Adipocyte (in vitro differentiated cells): Measurements from ENCODE around the gene CASZ1.
A peak's percentile ranks its signal among the peaks of the same experiment; 100 is the strongest.

Experiments
- DNase-seq: peaks from one replicate; pipeline ENCODE4 v3.0.0-alpha.2; 2015; ENCODE audit warnings: low read depth
- H3K27me3 ChIP-seq: replicated peaks from 2 replicates; pipeline ENCODE4 v1.7.0; 2013; ENCODE audit warnings: mild to moderate bottlenecking, low read length, moderate library complexity; ENCODE audit not compliant: control insufficient read depth, insufficient read depth
- H3K36me3 ChIP-seq: 2 replicates; pipeline ENCODE4 v1.7.0; 2013; ENCODE audit warnings: low read length, mild to moderate bottlenecking, moderate library complexity; ENCODE audit not compliant: control insufficient read depth, insufficient read depth, severe bottlenecking
- H3K4me1 ChIP-seq: 2 replicates; pipeline ENCODE4 v1.7.0; 2013; ENCODE audit warnings: mild to moderate bottlenecking, low read length, moderate library complexity; ENCODE audit not compliant: control insufficient read depth, insufficient read depth
- H3K4me3 ChIP-seq: 2 replicates; pipeline ENCODE4 v1.7.0; 2013; ENCODE audit warnings: mild to moderate bottlenecking, low read length, moderate library complexity
- H3K9ac ChIP-seq: 2 replicates; pipeline ENCODE4 v1.7.0; 2013; ENCODE audit warnings: mild to moderate bottlenecking, low read length, moderate library complexity
- H3K9me3 ChIP-seq: 2 replicates; pipeline ENCODE4 v1.7.0; 2013; ENCODE audit warnings: mild to moderate bottlenecking, low read length, moderate library complexity; ENCODE audit not compliant: control insufficient read depth

Gene CASZ1

GRCh38 chr1:10639775-10640578 lies 156.5 kb downstream of the CASZ1 start:
- Histone ChIP-seq H3K27me3 (peaks cover 2% of the 10 kb centered on the region), H3K4me1 (peaks cover 7% of the 10 kb centered on the region), H3K36me3 (no peaks in the 10 kb centered on the region), H3K9ac (no peak overlapping the region), H3K9me3 (no peaks in the 10 kb centered on the region), H3K4me3 (no peak overlapping the region)
- DNase-seq, result no peak

GRCh38 chr1:10639011-10639774 lies 157.3 kb downstream of the CASZ1 start:
- DNase-seq, result peak; percentile 6
- peaks cover 12% of the 10 kb centered on the region for H3K4me1 ChIP-seq
- no peaks in the 10 kb centered on the region for H3K36me3 ChIP-seq
- no peaks in the 10 kb centered on the region for H3K9me3 ChIP-seq
- H3K4me3 ChIP-seq, result no peak overlapping the region
- peaks cover 2% of the 10 kb centered on the region for H3K27me3 ChIP-seq
- H3K9ac ChIP-seq, result no peak overlapping the region

- DNase-seq, result peak; percentile 24
Observed at GRCh38 chr1:10638559-10639005, 157.9 kb downstream of the CASZ1 start.

GRCh38 chr1:10637834-10638558 lies 158.4 kb downstream of the CASZ1 start:
- H3K27me3 ChIP-seq, result peaks cover 2% of the 10 kb centered on the region
- DNase-seq, result no peak
- no peak overlapping the region for H3K4me3 ChIP-seq

More at GRCh38 chr1:10638559-10639005, 157.9 kb downstream of the CASZ1 start:
- H3K4me1 ChIP-seq, result peaks cover 12% of the 10 kb centered on the region
- H3K27me3 ChIP-seq, result peaks cover 2% of the 10 kb centered on the region
- no peak overlapping the region for H3K9ac ChIP-seq
- no peak overlapping the region for H3K4me3 ChIP-seq
- no peaks in the 10 kb centered on the region for H3K36me3 ChIP-seq
- H3K9me3 ChIP-seq, result no peaks in the 10 kb centered on the region

GRCh38 chr1:10637400-10637799 lies 159.0 kb downstream of the CASZ1 start:
- peaks cover 12% of the 10 kb centered on the region for H3K4me1 ChIP-seq
- H3K9ac ChIP-seq, result no peak overlapping the region
- no peaks in the 10 kb centered on the region for H3K9me3 ChIP-seq
- no peaks in the 10 kb centered on the region for H3K36me3 ChIP-seq
- H3K4me3 ChIP-seq, result no peak overlapping the region
- DNase-seq, result no peak
- peaks cover 2% of the 10 kb centered on the region for H3K27me3 ChIP-seq

More at GRCh38 chr1:10637834-10638558, 158.4 kb downstream of the CASZ1 start:
- no peak overlapping the region for H3K9ac ChIP-seq
- H3K9me3 ChIP-seq, result no peaks in the 10 kb centered on the region
- H3K4me1 ChIP-seq, result peaks cover 12% of the 10 kb centered on the region
- H3K36me3 ChIP-seq, result no peaks in the 10 kb centered on the region

GRCh38 chr1:10635992-10636391 lies 160.5 kb downstream of the CASZ1 start:
- Histone ChIP-seq H3K27me3 (peaks cover 2% of the 10 kb centered on the region), H3K36me3 (no peaks in the 10 kb centered on the region), H3K4me3 (no peak overlapping the region), H3K4me1 (peaks cover 12% of the 10 kb centered on the region), H3K9me3 (no peaks in the 10 kb centered on the region), H3K9ac (no peak overlapping the region)
- no peak for DNase-seq

- Histone ChIP-seq H3K4me1 (peaks cover 12% of the 10 kb centered on the region), H3K4me3 (no peak overlapping the region), H3K36me3 (no peaks in the 10 kb centered on the region), H3K27me3 (no peaks in the 10 kb centered on the region), H3K9me3 (no peaks in the 10 kb centered on the region), H3K9ac (no peak overlapping the region)
- peak; percentile 7 for DNase-seq
Observed at GRCh38 chr1:10635085-10635896, 161.2 kb downstream of the CASZ1 start.

- no peak overlapping the region for H3K9ac ChIP-seq
- no peaks in the 10 kb centered on the region for H3K9me3 ChIP-seq
- DNase-seq, result no peak
- no peak overlapping the region for H3K4me3 ChIP-seq
- peaks cover 12% of the 10 kb centered on the region for H3K4me1 ChIP-seq
- H3K36me3 ChIP-seq, result peaks cover 3% of the 10 kb centered on the region
- no peaks in the 10 kb centered on the region for H3K27me3 ChIP-seq
Observed at GRCh38 chr1:10634428-10635084, 161.9 kb downstream of the CASZ1 start.

- no peak overlapping the region for H3K9ac ChIP-seq
- no peak for DNase-seq
- no peaks in the 10 kb centered on the region for H3K27me3 ChIP-seq
Observed at GRCh38 chr1:10634075-10634427, 162.4 kb downstream of the CASZ1 start.

GRCh38 chr1:10633416-10633815 lies 163.0 kb downstream of the CASZ1 start:
- H3K9me3 ChIP-seq, result no peaks in the 10 kb centered on the region
- DNase-seq, result no peak
- H3K27me3 ChIP-seq, result no peaks in the 10 kb centered on the region
- peaks cover 12% of the 10 kb centered on the region for H3K4me1 ChIP-seq
- peaks cover 5% of the 10 kb centered on the region for H3K36me3 ChIP-seq
- H3K9ac ChIP-seq, result no peak overlapping the region
- H3K4me3 ChIP-seq, result no peak overlapping the region

More at GRCh38 chr1:10634075-10634427, 162.4 kb downstream of the CASZ1 start:
- Histone ChIP-seq H3K4me3 (no peak overlapping the region), H3K36me3 (peaks cover 5% of the 10 kb centered on the region), H3K4me1 (peaks cover 12% of the 10 kb centered on the region), H3K9me3 (no peaks in the 10 kb centered on the region)
